NCI-H1417 (cell line): ENCODE measurements around the gene ELAVL4.

Source experiments
- DNase-seq, 3 experiments: peaks; one replicate each; lab custom pipeline; 2025; lab: John Stamatoyannopoulos, UW

The ELAVL4 gene

DNA sequence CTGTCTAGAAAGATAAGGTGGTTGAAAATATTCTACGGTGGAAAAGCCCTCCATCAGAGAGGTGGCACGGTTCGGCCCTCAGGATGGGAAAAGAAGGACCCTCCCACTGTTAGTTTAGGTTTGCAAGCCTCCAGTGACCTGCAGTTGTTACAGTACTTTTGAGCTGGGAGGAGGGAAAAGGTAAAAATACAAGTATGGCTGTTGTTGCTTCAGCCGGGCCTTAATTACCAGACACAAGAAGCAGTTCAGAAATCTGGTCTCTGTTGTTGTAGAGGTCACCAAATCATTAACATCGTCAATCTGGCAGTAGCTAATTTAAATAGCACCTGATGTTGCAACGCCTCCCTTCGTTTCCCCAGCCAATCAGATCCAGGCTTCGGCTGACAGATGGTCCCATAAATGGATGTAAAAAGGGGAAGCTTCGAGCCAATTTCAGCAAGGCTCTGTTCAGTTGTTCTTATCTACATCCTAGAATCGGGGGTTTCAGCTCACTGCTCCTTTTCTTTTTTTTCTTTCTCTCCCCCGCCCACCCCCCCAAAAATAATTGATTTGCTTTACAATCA is at the start of gene ELAVL4:
ELAVL4 (plus strand) TSS at position 424 of the 563 bp plus-strand sequence. CDS start 270 bp downstream, outside the sequence.
- DNase-seq = peak; percentile 43 to 95 (median 80)

DNA sequence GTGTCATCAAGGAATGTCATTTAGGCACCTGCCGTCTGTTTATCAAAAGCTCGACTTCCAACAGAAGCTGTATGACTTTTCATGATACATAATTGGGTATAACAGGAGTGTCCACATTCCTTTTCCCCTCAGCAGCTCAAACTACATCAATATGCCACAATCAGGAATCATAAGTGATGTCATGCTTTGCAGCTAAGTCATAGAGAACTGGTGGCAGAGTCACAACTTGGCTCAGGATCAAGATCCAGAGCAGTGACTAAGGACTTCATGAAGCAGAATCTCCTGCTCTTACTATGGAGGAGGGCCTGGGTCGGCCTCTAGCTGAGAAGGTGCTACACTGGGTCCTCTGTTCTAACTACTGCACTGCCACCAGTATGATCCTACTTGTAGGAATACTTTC is 48.4 kb upstream of the ELAVL4 start:
- DNase-seq = peak in 1 of 3 experiments; percentile 17

DNA sequence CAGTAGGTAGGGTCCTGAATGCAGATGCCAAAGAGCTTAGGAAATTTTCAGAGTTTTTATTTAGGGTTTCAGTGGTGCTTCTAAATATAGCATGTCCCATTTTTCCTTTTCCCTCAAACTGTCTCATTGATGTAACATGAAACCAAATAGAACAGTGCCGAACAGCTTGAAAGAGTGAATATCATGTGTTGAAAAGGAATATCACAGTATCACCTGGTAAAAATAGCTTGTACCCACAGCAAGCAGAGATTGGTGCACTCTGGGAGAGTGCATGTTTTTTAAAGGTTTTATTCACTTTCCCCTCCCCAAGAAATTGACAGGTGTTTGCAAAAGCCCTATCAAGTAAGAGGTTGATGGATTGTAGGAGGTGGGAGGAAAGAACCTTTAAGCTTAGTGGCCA is 41.9 kb upstream of the ELAVL4 start:
- peak in 1 of 3 experiments; percentile 7 for DNase-seq

DNA sequence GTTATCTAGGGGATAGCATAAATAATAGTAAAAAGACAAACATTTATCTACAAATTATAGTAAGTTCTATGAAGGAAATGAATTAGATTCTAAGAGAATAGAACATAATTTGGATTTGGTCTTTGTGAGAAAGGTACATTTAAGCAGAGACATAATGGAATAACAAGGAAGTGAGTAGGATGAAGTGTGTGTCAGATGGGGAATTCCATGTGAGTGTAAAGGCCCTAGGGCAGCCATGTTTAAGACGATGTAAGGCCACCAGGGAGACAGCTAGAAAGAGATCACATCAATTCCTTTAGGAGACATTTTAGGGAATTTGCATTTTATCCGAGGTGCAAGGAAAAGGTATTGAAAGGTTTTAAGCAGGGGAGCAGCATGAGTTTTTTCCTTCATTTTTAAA is 33.8 kb upstream of the ELAVL4 start:
- DNase-seq = no peak

DNA sequence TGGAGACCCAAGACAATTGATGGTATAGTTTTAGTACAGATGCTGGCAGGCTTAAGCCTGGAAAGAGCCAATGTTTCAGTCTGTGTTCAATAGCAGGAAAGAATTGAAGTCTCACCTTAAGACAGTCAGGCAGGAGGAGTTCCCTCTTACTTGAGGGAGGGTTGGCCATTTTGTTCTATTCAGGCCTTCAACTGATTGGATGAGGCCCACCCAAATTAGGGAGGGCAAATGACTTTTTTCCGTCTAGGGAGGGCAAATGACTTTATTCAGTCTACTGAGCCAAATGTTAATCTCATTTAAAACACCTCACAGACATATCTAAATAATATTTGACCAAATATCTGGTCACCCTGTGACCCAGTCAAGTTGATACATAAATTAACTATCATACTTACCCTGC is 31.4 kb upstream of the ELAVL4 start:
- no peak for DNase-seq

DNA sequence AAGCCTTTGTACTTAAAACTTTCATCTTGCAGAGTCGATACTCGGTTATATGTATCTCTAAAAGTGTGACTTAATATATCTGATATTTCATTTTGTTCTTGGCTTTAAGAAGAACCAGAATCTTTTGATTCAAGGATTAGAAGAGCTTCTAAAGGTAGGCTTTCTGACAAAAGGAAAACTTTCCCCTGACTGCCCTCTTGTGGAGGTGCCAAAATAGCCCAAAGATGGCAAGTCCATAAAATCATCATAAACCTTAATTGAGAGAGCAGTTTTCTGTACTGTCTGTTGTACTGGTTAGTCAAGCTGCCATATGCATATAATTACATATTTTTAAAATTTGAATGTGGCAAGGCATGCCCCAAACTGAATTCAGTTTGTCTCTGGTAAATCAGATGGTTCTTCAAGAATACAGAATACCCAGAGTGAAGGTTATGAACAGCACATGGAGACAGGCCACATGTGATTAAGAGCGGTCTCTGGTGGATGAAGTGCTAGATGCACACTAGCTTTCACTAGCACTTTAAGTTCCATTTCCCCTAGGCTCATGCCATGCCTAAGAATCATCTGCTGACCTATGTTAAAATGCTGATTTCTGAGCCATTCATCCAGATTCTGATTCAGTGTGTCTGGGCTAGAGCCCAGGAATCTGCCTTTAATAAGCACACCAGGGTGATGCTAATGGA is 27.7 kb upstream of the ELAVL4 start:
- peak; percentile 54 to 88 (median 64) for DNase-seq

DNA sequence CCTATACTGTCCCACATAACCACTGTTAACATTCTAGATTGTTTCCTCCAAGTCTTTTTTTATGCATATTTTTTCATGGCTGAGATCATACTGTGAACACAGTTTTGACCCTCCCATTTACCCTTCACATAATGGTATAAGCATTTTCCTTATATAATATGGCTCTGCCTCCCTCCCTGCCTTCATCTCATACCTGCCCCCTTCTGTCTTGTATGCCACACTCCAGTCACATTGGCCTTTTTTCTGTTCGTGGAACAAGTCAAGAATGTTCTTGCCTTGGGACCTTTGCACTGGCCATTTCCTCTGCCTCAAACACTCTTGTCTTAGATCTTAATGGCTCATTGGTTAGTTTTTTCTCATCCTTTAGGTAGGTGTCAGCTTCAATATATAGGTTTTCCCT is 24.3 kb upstream of the ELAVL4 start:
- peak in 1 of 3 experiments; percentile 33 for DNase-seq

DNA sequence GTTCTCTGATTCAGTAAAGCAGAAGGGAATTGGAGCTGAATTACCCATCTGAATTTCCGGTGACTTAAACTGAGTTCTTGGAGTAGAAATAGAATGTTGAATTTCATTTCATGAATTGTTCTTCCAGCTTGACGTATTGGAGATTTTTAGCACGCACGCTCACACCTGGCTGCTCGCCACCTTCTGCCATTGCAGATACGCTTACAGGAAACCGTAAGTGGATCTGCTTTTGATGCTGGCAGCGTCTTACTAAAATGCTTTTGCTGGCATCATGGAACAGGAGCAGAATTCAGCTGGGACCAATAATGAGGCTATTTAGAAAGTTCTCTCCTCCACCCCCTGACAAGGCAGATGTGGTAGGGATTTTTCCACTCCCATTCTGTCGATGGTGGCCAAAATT is 17.7 kb upstream of the ELAVL4 start:
- peak in 1 of 3 experiments; percentile 62 for DNase-seq

DNA sequence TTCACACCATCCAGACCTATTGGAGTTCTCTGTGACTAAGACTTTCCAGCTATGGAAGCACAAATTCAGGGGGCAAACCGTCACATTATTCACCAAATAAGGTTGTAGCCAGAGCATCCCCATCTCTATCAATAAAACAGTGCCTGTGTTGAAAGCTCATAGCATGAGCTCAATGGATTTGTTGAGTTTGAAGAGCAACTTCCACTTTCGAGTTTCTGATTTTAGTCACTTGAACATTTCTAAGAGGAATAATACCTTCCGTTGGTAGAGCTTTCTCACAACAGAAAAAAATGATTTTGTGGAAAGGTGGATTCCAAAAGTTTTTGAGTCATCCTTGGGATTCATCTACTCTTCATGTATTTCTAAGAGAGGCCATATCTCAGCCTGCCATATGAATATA is 13.0 kb upstream of the ELAVL4 start:
- peak in 1 of 3 experiments; percentile 26 for DNase-seq

DNA sequence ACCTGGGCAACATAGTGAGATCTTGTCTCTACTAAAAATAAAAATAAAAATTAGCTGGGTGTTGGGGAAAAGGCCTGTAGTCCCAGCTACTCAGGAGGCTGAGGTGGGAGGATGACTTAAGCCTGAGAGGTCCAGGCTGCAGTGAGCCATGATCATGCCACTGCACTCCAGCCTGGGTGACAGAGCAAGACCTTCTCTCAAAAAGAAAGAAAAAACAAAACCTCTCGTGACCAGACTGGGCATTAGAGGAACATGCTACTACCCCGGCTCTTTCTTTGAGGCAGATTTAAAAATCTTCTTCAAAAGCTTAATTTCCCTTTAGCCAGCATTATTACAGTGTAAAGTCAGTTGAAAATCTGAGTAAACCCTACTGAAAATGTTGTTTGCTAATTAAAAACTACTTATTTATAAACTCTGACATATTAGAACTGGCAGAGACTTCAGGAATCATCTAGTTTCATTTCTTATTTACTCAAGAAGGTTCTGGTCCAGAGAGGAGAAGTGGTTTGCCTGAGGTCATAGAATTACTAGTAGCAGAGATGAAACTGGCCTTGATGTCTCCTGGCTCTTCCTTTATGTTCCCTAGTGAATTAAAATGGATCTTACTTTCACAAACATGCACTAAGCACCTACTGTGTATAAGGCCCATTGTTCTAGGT is 11.6 kb upstream of the ELAVL4 start:
- DNase-seq = no peak

DNA sequence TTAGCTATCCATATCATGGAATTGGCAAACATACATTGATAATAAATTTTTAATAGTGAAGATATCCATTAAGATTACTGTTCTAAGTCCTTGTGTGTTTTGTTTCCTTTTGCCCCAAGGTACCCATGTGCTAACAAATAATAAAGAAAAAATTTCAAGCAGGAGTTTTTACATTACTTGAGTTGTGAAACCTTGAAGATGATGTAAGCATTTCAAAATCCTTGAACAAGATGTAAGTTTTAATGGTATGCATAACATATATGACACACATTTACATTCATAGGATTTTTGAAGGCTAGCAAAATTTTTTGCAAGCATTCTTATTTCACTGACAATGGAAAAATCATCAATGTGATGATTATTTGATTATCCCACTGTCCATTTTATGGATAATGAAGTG is 10.9 kb upstream of the ELAVL4 start:
- no peak for DNase-seq

DNA sequence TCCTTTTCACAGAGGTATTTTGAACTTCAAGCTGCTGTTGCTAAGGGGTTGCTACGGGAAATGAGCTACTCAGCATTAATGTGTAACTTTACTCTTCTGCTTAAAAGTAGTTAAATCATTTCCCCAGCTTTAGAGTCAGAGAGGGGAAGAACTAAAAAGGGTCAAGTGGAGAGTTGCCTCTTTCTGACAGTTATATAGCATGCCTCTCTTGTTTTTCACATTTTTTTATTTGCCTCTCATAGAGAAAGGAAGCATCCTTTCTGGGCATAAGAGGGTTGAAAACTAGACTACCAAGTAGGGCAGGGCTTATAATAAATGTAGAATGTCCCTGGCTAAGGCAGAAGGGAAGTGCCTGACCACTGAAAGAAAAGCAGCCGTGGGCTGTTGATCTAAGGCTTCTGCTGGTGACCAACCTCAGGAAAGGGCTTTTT is 10.1 kb upstream of the ELAVL4 start:
- DNase-seq = peak in 2 of 3 experiments; percentile 12 to 37

DNA sequence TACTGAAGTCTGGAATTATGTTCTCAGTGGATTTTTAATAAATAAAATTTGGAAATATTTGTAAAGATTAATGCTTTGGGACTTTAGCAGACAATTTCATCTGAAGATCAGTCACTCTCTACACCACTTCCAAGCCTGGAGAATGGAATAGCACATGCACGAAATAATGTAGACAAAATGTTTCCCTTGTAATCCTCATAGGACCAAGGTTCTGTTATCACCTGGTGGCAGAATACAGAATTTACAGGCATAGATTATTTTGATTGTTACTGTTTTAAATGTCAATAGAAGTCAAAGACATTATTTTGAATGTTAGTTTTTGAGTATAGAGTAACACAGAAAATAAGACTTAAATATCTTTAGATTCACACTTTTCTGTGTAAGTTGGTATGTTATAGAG is 9.1 kb upstream of the ELAVL4 start:
- no peak for DNase-seq

DNA sequence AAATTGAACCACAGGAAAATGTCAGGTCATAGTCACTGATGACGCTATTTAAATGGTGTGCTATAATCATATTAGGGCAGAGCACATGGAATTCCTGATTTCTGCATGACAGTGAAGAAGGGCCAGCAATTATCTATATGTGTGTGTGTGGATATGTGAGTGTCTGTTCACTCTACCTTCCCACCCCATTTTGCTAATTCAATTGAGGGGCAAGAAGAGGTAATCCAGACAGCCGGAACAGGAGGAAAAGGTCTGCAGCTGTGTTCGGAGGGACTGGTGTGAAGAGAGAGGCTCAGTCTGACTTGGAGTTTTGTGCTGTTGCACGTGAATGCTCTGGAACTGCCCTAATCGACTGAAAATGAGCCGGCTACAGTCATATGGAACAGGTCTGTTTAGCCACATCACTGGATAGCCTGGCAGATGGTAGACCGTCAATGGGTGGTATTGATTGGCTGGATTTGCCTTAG is 5.1 kb upstream of the ELAVL4 start:
- DNase-seq = peak in 2 of 3 experiments; percentile 13 to 56

DNA sequence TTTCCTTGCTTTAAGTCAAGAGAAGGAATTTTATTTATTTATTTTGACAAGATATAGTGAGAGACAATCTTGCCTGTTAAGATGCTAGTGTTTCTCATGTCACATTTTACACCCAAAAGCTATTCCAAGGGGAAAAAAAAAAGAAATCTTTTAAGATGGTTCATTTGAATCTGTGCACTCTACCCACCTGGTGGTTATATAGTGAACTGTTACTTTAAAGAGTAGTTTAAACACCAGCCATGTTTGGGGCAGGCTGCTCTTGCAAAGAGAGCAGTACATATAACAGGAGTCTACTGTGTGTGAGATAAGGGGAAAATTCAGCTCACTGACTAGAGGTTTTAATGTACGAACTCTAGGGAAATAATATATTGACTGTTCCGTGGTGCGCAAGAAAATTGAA is 3.3 kb upstream of the ELAVL4 start:
- peak; percentile 15 to 89 (median 76) for DNase-seq

DNA sequence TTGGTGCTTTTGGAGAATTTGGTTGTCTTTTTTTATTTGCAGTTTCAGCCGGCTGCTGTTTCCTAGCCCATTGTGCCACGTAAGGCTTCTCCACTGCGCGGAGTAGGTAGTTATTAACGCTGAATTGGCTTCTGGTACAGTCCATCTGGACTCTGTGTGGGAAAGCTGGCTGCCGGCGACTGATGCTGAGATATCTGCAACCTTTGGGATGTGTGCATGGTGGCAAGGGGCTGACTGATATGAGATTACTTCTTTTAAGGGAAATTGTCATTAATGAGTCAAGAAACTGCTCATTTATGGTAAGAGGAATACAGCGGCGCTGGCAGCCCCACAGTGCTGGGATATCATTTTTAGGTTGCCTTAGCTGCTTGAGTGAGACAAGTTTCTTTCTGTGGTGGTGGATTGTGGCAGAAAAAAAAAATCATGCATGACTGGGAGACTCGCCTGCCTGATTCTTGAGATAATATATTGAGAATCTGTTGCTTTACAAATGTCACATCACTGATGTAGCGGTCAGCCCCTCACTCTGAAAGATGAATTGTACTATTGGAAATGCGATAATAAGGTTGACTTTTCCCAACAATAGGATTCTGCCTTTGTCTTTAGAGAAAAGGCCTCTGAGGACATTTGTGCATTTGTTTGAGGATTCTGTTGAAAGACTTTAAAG is 2.5 kb upstream of the ELAVL4 start:
- DNase-seq = peak in 2 of 3 experiments; percentile 76 to 91

DNA sequence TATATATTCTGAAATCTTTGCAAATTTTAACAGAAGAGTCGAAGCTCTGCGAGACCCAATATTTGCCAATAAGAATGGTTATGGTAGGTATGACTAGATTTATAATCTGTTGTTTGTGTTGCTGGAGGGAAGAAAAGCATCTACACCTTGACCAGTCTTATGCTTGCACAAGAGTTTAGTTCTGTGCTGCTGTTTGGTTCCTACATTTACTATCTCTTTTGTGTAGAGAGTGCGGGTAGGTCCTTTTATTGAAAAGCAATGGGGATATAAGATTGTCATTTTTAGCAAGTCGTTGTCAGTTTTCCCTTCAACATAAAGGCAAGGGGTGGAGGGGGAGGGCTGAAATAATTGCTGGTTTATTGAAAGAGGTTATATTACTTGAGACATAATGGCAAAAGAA is 396 bp downstream of the ELAVL4 start:
- peak in 1 of 3 experiments; percentile 53 for DNase-seq

DNA sequence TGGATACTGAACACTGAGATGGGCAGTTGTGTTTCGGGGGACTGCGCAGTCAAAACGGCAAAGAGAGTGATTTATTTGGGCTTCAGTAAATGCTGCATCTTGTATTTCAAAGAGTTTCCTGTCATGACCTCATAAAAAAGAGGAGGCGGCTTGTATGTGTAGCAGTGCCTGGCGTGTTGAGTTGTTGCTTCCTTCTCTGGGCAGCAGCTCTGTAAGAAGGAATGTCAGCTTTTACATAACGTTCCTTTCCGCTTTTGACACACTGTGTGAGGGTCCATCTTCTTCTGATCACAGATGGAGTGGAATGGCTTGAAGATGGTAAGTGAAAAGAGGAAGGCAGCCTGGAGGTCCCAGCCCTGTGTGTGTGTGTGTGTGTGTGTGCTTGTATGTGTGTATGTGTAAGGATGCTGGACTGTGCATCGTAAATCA is 941 bp downstream of the ELAVL4 start:
- DNase-seq = peak; percentile 55 to 85 (median 68)

DNA sequence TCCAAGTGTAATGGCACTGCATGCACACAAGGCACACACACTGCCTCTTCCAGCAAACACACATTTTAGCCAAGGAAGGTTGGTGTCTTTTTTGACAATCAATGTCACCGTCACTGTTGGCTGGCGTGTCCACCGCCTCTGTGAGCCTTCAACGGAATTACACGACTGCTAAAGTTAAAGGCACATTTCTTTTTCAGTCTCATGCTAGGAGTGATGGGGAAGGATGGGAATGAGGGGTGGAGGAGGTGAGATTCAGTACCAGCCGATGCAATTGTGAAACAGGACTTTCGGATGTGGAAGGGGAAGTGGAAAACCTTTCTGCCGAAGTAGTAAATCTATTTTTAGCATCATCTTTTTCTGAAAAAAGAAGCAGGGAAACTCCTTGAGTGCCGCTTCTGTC is 1.4 kb downstream of the ELAVL4 start:
- DNase-seq = peak; percentile 66 to 82 (median 74)

DNA sequence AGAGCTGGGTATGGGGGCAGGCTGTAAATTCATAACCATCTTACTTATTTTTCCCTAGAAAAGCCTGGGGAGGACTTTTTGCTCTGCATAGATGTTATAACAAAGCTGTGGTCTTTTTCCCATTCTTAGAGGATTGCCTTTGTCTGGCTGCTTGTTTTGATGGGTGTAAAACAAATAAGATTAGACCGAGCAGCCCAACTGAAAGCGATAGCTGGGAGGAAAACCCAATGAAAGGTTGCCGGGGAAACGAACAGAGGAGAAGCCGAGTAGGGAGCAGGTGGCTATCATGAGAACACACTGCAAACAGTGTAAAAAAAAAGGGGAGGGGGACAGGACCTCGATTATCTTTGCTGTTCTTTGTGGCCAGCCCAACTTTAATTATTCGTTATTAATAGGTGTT is 1.9 kb downstream of the ELAVL4 start:
- DNase-seq = peak; percentile 86 to 98 (median 87)

DNA sequence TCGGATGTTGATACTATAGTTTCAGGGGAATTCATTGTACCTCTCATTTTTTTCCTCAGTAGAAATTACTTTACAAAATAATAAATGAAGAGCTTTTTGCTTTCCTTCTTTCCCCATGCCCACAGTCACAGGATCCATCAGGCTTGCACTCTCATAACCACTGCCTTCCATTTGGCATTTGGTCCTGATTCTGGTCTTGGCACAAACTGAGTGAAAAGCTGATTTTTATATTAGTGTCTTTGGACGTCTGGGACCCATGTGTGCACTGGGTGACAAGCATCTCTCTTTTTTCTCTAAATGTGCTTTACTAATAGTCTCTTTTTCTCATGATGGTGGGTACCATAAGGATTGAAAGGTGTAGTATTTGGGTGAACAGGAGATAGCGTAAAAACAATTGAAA is 2.8 kb downstream of the ELAVL4 start:
- peak; percentile 28 to 76 (median 32) for DNase-seq

DNA sequence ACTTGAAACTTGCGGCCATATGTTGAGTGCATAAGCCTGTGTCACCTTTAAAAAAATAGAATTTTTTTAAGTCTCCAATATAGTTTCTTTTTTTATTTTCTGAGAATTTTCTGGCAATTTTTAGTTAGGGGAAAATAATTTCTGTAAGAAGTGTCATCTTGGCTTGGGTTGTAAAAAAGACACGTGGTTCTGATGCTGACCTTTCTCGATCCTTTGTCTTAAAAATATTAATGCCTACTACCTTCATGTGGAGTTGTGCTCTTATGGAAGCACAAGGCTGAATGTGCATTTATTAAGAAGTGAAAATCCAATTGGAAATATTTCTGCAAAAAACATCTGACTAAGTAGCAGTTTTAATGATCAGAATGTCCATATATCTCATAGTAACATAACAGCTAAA is 3.5 kb downstream of the ELAVL4 start:
- peak in 1 of 3 experiments; percentile 56 for DNase-seq
